Measurements from ENCODE around the gene IGDCC3.

IGDCC3 gene

GRCh38 chr15:65338823-65339222 lies 39.0 kb downstream of the IGDCC3 start:
- DNase-seq, result no peak

GRCh38 chr15:65338366-65338765 lies 39.4 kb downstream of the IGDCC3 start:
- DNase-seq, result no peak

- no peak for DNase-seq
Observed at GRCh38 chr15:65337436-65338070, 40.2 kb downstream of the IGDCC3 start.

- DNase-seq, result peak; percentile 28
Observed at GRCh38 chr15:65336493-65337435, 41.0 kb downstream of the IGDCC3 start.

- no peak for DNase-seq
Observed at GRCh38 chr15:65335278-65336055, 42.3 kb downstream of the IGDCC3 start.

- DNase-seq, result no peak
Observed at GRCh38 chr15:65334586-65335231, 43.1 kb downstream of the IGDCC3 start.

GRCh38 chr15:65333856-65334255 lies 43.9 kb downstream of the IGDCC3 start:
- DNase-seq, result no peak

- DNase-seq, result no peak
Observed at GRCh38 chr15:65333148-65333820, 44.5 kb downstream of the IGDCC3 start.

GRCh38 chr15:65332391-65333147 lies 45.2 kb downstream of the IGDCC3 start:
- no peak for DNase-seq

GRCh38 chr15:65331811-65332210 lies 46.0 kb downstream of the IGDCC3 start:
- no peak for DNase-seq

GRCh38 chr15:65330934-65331645 lies 46.7 kb downstream of the IGDCC3 start:
- no peak for DNase-seq

GRCh38 chr15:65329984-65330735 lies 47.6 kb downstream of the IGDCC3 start:
- no peak for DNase-seq

GRCh38 chr15:65329288-65329983 lies 48.4 kb downstream of the IGDCC3 start:
- no peak for DNase-seq

GRCh38 chr15:65328506-65329287 lies 49.1 kb downstream of the IGDCC3 start:
- DNase-seq, result no peak

- DNase-seq, result no peak
Observed at GRCh38 chr15:65327651-65328393, 50.0 kb downstream of the IGDCC3 start.

GRCh38 chr15:65326818-65327217 lies 51.0 kb downstream of the IGDCC3 start:
- no peak for DNase-seq

- no peak for DNase-seq
Observed at GRCh38 chr15:65326117-65326526, 51.7 kb downstream of the IGDCC3 start.

- DNase-seq, result no peak
Observed at GRCh38 chr15:65323071-65323511, 54.7 kb downstream of the IGDCC3 start.

All from NCI-H1048 (cell line).